GM19099 (cell line): ENCODE results near the gene MPND.

Experiments
- POLR2A ChIP-seq: IDR thresholded peaks from 3 replicates; pipeline ENCODE4 v1.6.1; 2011; ENCODE audit warnings: low read depth; ENCODE audit not compliant: insufficient read length; ENCODE audit errors: extremely low read depth

Gene MPND

DNA sequence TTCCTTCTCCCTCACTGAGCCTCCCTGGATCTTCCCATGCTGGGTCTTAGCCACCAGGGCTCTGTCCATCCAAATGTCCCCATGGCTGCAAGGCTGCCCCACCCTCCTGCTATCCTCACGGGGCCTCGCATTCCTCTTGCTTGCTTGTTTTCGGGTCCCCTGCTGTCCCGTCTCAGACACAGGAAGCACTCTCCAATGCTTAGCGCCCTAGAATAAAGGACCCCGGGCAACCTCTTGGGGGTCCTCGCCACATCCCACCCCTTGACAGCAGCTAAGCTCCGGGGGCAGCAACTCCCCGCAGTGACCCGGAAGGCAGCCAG, 33.3 kb downstream of the MPND start:
- no peak for TF ChIP-seq POLR2A

DNA sequence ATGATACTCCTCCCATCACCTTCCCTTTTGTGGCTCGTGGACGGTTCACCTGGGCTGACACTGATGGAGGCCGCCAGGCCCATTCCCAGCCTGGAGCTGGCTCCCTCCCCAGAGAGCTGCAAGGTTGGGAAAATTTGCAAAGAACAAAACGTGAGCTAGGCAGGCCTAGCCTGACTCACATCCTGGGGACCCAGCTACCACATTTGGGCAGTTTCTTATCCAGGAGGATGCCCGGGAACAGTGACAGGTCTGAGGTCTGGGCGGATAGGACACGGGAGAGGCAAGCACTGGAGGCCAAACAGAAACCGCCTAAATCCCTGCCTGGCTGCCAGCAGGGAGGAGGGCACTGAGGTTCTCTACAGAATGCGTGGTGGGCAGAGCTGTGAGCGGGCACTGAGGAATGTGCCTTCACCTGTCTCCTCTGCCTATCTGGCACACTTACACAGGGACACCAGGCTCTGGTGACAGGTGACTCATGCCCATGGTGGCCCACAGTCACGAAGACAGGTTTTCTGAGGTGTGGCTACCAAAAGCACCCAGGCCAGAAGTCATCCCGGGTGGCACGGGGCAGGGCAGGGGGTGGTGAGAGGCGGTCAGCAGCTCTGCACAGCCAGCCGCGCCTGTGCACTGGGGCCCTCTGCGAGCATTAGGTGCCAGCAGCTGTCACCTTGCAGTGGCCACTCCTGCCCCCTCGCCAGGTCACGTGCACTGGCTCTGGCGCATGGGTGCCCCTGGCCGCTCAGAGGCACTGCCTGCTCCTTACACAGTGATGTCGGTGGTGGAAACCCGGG, 33.8 kb downstream of the MPND start:
- TF ChIP-seq POLR2A: no peak

DNA sequence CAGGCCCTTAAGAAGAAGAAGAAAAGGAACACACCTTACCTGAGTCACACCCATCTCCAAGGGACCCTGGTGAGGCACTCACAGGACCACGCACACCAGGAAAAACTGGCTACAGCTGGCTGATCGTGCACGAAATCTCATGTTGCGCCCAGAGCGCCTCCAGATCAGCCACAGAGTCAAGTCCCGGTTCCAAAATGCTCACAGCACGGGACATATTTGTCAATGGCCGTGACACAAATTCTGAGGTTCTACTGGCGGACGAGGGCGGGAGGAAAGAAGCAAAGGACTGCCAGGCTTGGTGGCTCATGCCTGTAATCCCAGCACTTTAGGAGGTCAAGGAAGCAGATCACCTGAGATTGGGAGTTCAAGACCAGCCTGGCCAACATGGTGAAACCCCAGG, 35.5 kb downstream of the MPND start:
- no peak for TF ChIP-seq POLR2A

DNA sequence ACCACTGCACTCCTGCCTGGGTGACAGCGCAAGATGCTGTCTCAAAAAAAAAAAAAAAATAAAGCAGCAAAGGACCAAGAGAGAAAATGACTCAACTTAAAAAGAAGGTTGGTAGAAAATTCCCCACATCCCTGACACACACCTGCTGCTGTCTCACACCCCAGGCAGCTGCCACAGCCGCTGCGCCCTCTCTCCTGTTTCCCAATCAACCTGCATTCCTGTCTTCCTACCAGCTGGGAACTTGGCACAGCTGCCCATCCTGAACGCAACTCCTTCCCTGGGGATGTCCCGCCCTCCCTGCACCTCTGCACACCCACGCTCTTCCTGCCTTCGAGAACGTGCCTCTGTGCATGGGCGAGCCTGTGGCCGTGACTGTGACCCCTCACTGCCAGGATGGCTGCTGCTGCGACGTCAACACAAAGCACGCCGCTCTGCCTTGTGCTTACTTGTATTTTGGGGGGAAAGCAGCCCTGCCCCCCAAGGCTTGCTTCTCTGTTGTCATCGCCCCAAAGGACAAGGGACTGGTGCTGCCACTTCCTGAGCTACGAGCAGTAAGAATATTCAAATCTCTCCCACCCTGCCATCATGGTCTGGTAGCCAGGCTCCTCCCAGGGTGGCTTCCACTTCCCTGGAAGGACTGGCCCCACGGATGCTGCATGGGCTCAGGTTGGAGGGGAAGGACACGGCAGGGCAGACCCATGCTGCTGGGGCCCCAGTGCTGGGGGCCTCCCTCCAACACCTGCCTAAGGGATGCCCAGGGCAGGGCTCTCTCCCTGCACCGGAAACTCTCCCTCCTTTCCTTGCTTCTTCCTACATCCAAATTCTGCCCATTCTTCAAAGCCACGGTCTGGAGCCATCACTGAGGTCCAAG, 36.3 kb downstream of the MPND start:
- no peak for TF ChIP-seq POLR2A

DNA sequence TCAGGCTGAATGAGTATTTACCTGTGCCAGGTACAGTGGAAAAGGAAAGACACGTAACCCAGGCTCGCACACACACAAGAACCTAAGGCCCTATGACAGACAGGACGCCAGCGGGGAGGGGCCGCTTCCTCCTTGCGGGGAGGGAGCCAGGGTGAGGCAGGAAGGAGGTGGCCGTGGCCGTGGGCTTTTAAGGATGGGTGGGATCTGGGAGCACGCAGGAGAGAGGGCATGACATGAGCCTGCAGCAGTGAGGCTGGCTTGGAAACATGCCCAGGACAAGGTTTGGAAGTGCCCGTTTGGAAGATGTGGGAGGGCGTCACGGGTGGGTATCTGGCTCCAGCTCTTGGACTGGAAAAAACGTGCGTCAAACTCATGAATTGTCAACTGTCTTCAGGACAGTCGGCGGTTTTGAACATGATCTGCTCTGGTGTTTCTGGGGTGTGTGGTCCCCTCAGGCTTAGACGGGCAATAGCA, 36.9 kb downstream of the MPND start:
- no peak for TF ChIP-seq POLR2A

DNA sequence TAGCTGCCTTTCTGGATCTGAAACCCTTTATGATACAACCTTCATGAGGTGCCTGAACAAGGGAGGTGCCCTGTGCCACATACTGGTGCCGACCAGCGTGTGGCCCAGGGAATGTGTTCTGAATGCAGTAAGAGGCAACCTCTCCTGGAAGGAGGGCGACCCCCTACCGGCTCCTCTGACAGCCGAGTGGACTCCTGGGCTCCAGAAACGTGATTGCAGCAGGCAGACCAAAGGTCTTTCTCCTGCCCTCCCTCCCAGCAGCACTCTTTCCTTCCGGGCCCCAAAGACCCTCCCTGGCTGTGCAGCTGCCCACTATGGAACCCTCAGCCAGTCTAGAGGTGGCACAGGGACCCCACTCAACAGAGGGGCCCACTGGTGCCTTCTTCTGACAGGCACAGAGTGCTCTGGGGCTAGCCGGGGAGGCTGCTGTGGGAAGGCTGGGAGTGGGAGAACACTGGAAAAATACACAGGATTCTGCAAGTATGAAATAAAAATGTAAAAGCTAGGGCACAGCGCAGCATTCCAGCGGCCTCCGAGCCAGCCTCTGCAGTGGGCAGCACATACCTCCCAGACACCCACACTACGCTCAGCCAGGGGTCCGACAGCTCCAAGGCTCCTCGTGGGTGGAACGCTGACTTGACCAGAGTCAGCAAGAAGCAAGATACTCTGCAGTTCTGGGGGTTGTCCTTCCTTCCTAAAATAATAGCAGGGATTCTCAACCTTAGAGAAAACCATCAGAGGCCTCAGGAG, 42.1 kb downstream of the MPND start:
- TF ChIP-seq POLR2A: no peak

DNA sequence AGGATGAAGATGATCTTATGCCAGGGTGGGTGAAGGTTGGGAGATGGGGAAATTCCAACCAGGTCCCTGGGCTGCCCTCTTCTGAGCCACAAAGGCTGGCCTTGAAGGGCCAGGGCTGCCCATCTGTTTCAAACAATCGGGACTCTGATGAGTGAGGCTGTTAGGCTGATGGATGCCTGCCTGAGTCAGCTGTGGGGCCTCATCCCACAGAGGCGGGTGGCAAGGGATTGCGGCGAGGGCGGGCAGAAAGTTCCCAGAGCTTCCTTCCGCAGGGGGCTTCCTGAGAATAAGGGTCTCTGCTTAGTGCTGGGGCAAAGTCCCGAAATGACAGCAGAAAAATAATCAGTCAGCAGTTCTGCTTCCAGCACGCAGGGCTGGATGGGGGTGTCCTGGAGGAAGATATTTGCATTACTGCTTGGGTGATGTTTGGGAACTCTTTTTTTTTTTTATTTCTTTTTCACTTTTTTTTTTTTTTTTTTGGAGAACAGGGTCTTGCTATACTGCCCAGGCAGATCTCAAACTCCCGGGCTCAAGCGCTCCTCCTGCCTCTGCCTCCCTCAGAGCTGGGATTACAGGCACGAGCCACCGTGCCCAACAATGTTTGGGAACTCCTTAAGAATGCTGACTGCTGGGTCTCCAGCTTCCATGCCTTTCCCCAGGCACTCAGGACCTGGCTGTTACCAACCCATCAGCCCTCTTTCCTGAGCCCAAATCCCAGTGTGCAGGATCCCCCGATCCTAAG, 42.9 kb downstream of the MPND start:
- TF ChIP-seq POLR2A: no peak

DNA sequence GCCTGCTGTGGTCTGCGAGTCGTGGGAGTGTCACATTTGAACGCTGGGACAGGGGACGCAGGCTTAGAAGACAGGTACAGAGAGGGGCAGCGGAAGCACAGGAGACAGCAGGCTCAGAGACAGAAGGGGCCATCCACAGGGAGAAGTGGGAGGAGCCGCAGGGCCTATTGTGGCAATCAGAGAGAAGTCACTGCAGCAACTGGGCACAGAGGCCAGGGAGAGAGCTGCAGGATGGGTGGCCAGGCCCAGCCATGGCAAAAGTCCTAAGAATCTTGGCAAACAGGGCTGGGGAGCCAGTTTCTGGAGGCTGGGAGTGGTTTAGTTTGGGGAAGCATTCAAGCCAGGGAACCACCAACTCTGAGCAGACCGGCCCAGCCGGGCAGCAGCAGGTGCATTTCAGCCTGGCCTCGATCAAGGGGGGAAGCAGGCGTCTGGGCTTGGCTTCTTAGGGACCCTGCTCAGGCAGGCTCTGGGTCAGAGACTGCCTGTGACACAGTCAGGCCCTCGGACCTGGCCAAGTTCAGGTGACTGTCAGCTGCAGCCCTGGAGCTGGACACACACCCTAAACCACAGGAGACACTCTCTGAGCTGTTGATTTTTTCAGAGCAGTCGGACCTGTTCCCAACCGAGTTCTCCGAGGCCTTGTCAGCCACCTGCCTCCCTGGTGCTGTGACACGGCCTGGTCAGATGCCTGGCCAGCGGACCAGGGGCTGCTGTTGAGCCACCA, 45.1 kb downstream of the MPND start:
- no peak for TF ChIP-seq POLR2A

DNA sequence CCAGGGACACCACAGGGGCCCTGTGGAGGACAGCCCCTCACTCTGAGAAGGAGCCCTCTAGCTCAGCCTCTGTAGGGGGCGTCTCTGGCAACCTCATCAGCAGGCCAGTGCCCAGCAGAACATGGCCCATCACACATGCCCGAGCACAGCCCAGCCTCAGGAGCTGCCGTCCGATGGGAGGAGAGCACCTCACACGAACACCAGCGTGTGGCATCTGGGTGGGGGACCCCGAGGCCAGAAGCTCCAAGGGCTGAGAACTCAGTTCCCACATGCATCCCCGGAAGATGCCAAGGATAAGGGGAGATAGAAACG, 45.7 kb downstream of the MPND start:
- TF ChIP-seq POLR2A: no peak

DNA sequence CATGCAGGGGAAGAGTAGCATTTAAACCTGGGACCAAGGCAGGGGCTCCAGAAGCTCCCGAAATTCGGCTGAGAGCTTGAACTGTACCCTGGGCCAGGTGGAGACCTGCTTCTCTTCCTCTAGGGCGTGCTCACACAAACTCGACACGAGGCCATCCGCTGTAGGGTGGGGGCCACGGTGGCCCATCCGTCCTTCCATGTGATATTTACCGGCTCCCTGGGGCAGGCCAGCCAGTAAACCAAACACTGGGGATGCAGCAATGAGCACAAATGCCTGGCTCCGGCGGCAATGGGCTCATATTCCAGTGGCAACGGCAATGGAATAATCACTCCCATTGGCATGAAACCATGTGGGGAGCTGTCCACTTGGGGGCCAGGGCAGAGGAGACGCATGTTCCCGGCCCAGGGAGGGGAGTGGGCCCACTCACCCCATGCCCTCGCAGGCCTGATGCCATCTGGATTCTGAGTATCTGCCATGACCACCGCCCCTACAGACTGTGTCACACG, 46.2 kb downstream of the MPND start:
- TF ChIP-seq POLR2A: no peak

DNA sequence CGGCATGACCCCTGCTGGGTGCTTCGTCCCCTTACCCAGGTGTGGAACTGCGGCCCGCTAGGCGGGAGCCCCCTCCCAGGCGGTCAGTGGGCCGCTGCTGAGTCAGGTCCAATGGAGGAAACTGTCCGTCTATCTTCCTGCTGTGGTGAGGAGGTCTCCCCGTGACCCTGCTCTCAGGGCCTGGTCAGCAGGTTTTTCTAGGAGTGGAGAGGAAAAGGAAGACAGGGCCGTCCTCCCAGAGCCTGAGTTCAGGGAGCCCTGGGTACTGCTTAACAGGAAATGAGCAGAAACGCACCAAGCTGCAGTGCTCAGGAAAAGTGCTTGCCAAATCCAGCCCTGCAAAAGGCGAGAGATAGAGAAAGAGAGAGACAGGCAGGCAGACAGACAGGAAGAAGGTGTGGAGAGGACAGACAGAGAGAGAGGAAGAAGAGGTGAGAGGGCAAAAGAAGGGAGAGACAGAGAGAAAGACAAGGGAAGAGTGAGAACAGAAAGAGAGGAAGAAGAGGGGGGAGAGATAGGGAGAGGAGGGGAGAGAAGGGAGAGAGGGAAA, 46.7 kb downstream of the MPND start:
- TF ChIP-seq POLR2A: no peak

DNA sequence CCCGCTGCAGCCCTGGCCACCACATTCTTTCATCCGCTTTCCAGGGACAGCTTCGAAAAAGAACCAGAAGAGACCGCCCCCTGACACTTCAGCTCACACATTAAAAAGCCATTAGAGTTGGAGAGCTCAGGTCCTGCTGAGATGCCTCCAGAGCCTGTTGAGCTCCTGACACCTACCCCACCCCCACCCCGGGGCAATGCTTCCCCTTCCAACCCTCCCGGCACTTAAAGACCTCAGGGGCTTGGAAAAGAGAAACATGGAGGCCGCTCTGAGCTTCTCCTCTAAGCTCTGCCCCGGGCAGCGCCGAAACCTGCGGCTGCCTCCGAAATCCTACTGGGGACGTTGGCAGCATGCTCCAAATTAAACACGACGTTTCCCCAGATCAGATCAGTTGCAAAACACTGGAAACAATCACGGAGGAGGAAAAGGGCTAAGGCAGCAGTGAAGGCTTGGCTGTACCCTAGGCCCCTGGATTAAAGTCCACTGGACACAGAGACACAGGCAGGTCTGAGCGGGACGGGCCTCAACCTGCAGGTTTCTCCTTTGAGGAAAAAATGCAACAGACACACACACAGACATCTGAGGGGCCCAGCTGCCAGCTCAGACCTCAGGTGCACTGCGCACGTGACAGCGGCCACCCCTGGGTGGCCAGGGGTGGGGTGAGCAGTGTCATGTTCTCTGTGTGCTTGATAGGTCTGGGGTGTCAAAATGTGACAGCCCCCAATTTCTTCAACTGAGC, 47.4 kb downstream of the MPND start:
- no peak for TF ChIP-seq POLR2A

DNA sequence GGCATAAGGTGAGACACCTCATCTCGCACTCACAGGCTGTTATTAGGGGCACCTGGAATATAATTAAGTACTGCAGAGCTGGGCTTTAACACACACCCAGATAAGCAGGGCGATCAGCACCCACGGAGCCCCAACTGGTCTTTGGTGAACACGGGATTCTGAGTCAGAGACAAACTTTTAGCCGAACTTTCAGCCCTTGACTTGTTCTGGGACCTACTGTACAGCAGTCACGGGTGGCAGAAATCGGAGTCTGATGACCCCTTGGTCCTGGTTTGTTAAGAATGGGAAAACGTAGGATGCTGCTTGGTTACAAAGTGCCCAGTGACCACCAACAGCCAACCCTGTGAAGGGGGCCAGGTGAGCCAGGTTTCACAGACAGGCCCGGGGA, 47.9 kb downstream of the MPND start:
- TF ChIP-seq POLR2A: no peak

DNA sequence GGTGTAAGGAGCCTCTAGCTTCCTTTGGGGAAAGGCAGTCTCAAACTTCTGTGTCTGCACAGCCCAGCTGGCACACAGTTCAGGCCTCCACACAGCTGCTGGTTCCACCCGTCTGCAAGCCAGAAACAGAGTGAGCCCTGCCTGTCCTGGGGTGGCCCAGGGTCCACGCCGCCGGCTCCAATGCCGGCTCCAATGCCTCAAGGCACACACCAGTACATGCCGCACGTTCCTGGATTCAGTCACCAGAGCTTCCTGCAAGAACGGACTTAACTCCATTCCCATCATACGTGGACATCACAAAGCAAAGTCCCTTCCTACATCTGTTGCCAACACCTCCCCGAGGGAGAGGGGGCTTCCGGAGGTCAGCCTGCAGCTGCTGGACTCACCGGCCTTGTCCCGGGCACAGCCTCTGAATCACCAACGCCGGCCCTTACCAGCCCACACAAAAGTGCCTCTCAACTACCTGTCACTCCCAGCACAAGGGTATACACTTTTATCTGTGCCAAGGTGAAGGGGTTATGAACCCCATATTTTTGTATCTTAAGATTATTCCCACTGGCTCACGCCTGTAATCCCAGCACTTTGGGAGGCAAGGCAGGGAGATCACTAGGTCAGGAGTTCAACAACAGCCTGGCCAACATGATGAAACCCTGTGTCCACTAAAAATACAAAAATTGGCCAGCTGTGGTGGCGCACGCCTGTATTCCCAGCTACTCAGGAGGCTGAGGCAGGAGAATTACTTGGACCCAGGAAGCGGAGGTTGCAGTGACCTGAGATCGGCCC, 48.5 kb downstream of the MPND start:
- TF ChIP-seq POLR2A: no peak
